Mesenteric fat pad (tissue), 1 donor: Measurements from ENCODE around the gene MZT2A. TPM values are rescaled to one million over a fixed set of nuclear protein-coding genes. Genes with fewer than 3 reads are reported as not detected.
A peak's percentile ranks its signal among the peaks of the same experiment; 100 is the strongest.
"Not testable (repeated sequence)": the region's sequence is repeated elsewhere in the genome, so short reads cannot be mapped to it uniquely, and the experiment has no call there.

Experiments
- DNase-seq: peaks from one replicate; pipeline ENCODE4 v3.0.0-alpha.2; 2020; ENCODE audit warnings: low spot score
- total RNA-seq: library from RNA; stranded (reverse); fragmentation: NEBNext Ultra II Directional; extraction: Animal tissue kit (Norgen Biotek cat#: 25700); gene quantifications from one replicate; pipeline ENCODE4 v1.2.1, GENCODE V29; 2021
- donor health status: DM: yes; HTN: yes; CAD: no.

Gene MZT2A
- total RNA-seq, 1 donor from 2014 or later: 37.3 TPM

GRCh38 chr2:131492418-131493198 is 411 bp upstream of the MZT2A start:
- peak; percentile 96 for DNase-seq

DNA sequence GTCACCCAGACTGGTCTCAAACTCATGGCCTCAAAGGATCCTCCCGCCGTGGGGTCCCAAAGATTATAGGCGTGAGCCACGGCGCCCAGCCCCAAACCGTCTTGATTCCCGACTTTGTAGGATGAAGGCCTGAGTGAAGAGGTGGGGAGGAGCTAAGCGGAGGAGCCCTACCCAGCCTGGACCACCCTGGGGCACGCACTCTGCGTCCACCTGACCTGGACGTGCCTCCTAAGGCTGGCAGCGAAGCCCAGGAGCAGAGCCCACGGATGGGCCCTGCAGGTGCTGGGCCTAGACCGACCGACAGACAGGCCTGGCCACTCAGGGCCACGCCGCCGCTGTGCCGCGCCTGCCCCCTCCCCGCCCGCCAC is 744 bp downstream of the MZT2A start:
- not testable (repeated sequence) for DNase-seq

- DNase-seq: not testable (repeated sequence)
Observed at GRCh38 chr2:131490616-131491468, 1.4 kb downstream of the MZT2A start.

GRCh38 chr2:131488306-131489205 is 3.6 kb downstream of the MZT2A start:
- no peak for DNase-seq

DNA sequence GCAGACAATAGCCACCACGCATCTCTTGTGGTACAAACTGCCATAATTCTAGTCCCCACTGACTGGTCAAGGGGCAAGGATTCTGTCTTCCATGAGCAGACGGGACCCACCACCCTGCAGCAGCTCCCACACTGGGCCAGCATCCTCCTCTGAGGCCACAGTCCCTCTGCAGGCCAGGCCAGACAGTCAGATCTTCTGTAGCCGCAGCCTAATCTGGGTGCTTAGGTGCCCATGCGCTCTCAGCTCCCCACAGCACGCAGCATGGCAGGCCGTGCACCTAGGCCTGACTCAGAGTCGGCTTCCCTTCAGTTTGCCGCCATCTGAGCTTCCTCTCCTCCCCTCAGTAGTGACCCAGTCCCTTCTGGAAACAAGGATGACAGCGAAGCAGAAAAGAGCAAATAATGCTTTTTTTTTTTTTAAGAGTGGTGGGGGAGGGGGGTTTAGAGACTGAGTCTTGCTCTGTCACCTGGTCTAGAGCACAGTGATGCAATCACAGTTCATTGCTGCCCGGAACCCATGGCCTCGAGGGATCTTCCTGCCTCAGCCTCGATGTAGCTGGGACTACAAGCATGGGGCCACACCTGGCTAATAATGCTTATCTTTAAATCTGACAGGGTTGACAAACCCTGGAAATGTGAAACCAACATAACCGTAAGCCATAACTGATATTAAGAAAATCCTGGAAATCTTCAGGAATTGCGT is 5.8 kb downstream of the MZT2A start:
- not testable (repeated sequence) for DNase-seq

- DNase-seq: not testable (repeated sequence)
Observed at GRCh38 chr2:131484906-131485460, 7.2 kb downstream of the MZT2A start.

DNA sequence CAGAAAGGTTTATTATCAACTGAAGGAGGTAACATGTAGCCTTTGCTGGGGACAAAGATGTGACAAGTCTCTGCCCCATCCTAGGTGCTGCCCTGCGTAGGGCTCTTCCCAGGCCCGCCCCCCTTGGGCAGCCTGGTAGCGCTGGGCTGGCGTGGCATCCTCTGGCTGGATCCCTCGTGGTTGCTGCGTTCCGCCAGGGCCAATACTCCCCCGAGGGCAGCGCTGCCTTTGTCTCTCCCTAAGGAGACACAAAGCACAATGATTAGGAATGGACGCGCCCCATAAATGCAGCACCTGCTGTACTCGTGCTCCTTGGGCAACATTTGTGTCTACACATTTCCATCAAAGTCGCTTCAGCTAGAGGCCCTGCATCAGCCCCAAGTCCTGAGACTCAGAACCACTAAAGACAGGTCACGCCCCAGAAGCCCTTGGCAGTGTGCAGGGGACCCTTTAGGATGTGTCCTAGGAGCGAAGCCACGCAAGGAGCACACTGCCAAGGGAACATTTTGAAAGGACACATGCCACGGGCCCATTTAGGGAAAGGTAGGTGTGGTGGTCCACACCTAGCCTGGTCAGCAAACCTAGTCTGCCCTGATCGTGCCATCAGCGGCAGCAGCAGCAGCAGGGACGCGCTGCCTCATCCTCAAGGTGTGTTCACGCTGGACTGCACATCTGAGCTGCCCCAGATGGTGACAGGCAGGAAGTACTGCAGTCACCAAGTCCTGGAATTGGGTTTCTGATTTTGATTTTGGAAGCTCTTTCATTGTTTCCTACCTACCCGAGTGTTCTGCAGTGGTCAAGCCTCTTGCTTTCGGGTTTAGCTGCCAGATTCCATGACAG is 8.0 kb downstream of the MZT2A start:
- DNase-seq: peak; percentile 55

GRCh38 chr2:131482506-131483155 is 9.6 kb downstream of the MZT2A start:
- DNase-seq: peak; percentile 84

GRCh38 chr2:131480351-131480750 is 11.8 kb downstream of the MZT2A start:
- not testable (repeated sequence) for DNase-seq

DNA sequence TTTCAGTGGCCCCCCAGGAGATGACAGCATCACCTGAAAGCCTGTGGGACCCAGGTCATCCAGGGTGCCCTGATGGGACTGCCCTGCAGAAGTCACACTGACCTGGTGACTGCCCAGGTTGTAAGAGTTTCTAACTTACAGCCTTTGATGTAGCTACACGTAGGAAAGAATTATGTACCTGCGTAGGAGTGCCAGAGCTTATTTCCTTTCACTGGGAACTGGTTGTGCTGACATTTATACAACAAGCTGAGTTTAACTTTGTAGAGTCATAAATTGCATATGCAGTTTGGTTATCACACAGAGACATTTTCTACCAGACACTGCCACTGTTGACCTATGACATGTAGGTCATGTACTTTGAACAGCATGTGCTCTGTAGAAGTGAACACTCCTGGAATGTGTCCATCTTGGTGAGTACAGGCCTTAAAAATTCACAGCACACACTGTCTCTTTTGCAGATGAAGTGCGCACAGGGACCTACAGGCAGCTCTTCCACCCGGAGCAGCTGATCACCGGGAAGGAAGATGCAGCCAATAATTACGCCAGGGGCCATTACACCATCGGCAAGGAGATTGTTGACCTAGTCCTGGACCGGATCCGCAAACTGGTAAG is 13.2 kb downstream of the MZT2A start:
- DNase-seq: not testable (repeated sequence)

DNA sequence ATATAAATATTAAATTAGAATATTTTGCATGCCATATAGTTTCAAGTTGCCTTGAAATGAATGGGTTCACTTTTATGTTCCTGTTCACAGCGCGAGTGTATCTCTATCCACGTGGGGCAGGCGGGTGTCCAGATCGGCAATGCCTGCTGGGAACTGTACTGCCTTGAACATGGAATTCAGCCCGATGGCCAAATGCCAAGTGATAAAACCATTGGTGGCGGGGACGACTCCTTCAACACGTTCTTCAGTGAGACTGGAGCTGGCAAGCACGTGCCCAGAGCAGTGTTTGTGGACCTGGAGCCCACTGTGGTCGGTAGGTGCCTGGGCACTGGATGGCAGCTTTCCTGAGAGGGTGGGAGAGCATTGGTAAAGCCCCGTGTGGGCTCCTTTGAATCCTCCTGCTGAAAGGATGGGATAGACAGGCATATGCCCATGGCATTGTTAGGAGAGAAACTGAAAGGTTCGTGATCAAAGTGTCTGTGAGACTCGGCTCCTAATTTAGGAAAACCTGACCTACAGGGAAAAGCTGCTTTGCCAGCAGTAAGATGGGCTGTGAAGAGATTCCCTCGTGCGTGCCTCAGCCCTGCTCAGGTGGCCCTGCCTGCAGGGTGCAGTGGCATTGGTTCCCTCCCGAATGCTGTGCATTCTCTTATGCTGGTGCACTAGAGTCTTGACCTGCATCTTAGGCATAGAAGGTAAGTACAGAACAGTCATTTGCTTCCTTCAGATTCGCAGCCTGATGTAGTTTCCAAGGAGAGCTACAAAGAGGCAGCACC is 13.9 kb downstream of the MZT2A start:
- not testable (repeated sequence) for DNase-seq

GRCh38 chr2:131477227-131477626 is 15.0 kb downstream of the MZT2A start:
- not testable (repeated sequence) for DNase-seq

DNA sequence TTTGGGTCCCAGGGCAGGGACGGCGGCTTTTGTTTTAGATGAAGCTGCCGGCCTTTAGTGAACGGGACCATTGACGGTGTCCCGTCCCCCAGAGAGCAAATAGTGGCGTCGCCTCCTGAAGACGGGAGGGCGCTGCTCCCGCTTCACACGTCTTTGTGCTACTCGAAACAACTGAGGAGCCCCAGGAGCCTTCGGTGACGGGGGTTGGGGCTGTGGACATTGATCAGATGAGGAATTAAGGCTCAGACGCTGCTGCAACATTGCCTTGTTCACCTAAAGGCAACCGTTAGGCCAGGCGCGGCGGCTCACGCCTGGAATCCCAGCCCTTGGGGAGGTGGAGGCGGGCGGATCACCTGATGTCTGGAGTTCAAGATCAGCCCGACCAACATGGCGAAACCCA is 15.8 kb downstream of the MZT2A start:
- DNase-seq: not testable (repeated sequence)

DNA sequence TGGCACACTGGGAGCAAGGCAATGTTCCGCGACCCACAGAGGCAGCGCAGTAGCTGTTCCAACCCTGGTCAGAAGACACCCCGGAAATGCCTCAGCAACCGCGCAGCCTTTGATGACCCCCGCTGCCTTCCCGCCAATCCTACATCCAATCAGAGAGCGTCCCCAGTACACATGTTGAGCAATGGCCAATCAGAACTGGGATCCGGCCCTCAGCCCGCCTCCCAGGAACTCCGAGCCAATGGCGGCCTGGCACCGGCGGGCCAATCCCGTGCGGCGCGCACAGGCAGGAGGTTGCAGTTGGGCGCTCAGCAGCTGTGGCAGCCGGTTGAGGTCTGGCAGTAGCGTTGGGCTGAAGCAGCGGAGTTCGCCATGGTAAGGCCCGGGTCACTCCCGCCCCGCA is 16.4 kb downstream of the MZT2A start, which contains the start of gene TUBA3D:
Gene TUBA3D, plus strand, starts transcription at position 289 of the 400 bp plus-strand sequence. Its CDS starts 81 bp downstream, at position 370.
- DNase-seq: no peak

DNA sequence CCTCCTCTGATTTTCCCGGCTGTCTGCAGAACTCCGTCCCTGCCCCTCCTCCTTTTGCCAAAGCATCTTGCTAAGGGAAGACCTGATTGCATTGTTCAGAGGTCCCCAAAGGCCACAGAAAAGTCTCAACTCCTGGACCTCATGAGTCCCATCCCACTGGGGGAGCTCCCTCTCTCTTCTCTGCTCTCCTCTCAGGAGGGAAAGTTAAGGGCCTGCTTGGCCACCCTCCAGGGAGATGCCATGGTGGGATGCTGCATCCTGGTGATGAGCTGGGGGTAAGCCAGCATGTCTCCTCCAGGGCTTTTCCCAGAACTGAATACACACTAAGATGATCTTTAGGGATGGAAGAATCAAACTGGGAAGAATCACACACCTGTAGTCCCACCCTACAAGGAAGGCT is 18.9 kb downstream of the MZT2A start:
- not testable (repeated sequence) for DNase-seq

DNA sequence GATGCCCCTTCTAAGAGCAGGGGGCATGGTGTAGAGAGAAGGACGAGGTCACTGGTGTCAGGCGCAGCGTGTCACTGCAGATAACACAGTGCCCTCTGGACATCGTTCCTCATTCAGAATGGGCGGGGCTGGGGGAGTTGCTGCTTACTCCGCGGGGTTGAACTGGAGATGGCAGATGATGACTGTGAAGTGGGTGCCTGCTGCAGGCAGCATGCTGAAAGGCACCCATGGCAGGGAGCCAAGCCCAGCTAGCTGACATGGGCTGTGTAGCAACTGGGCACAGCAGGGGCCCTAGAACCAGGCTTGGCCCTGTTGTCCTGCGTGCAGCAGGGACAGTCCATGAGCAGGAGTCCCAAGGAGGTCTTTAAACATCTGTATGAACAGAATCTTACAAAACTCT is 20.6 kb downstream of the MZT2A start:
- not testable (repeated sequence) for DNase-seq

DNA sequence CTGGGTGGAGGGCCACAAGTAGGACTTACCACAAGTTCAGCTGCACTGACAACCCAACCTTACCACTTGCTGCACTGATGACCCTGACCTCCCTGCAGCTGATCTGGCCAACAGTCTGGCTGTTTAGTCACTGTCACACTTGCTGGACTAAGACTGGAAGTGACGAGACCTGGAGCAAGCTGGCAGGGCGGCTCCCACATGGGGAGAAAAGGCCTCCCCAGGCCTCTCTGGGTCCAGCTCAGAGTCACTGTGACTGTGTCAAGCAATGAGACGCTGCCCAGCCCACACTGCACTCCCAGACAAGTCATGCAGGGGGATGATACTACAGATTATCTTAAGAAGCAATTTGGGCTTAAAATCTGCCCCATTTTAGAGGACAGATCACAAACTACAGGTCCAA is 21.3 kb downstream of the MZT2A start:
- not testable (repeated sequence) for DNase-seq
